SW480 (cell line): ENCODE data around the gene CFAP97.

Experiments
- DNase-seq: peaks from one replicate; pipeline ENCODE4 v3.0.0-alpha.2; 2016; ENCODE audit warnings: low spot score

Gene CFAP97

GRCh38 chr4:185109736-185110135 is 94.1 kb downstream of the CFAP97 start:
- no peak for DNase-seq
